Thyroid gland (tissue), 4 donors: ENCODE data around the gene ATP2B1.

Source experiments
- CTCF ChIP-seq, 6 experiments: fragments of 200-600 bp in 3 of 6; fragments of 450-650 bp in 3 of 6; sonication (generic) in 3 of 6; IDR thresholded peaks; one replicate each; pipeline ENCODE4 v1.5.1; 2016 to 2019; ENCODE audit warnings: antibody characterized with exemption in 6 of 6, mild to moderate bottlenecking in 2 of 6, inconsistent platforms in 1 of 6, moderate library complexity in 1 of 6
- POLR2A ChIP-seq, 2 donors: fragments of 450-650 bp; IDR thresholded peaks; one replicate each; pipeline ENCODE4 v1.6.1; 2017; ENCODE audit warnings: antibody characterized with exemption in 2 of 2, mild to moderate bottlenecking in 2 of 2, moderate library complexity in 1 of 2

DNA sequence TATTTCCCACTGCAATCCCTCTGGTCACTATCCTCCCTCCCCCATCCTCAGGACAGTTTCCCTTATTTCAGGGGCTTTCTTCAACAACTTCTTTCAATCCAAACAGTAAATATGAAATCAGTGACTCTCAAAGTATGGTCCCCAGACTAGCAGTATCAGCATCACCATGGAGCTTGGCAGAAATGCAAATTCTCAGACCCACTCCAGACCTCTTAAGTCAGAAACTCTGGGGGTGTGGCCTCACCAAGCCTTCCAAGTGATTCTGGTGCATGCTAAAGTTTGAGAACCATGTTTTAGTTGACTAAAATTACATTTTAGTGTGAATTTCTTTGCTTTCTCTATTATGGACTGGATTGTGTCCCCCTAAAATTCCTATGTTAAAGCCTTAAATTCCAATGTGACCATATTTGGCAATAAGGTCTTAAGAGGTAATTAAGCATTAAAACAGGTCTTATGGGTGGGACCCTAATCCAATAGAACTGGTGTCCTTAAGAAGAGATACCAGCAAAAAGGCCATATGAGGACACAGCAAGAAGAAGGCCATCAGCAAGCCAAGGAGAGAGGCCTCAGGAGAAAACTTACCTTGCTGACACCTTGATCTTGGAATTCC, 23.2 kb downstream of the ATP2B1 start:
- no peak for TF ChIP-seq CTCF (IDR thresholded peaks at IDR 0.05)
- no peak for TF ChIP-seq POLR2A (IDR thresholded peaks at IDR 0.05)
